Stimulated activated naive CD8-positive, alpha-beta T cell treated with anti-CD3 and anti-CD28 coated beads, Interleukin-15, Interleukin-2, amounts not matched to agents 100 ng/mL and 50 ng/mL, for 24 hours (primary cell): ENCODE results near the gene KCTD18.

Experiments used
- H3K27ac Mint-ChIP-seq: one replicate; pipeline ENCODE4 v1.8.0; 2021; ENCODE audit warnings: mild to moderate bottlenecking, mixed read lengths
- H3K27me3 Mint-ChIP-seq: one replicate; pipeline ENCODE4 v1.8.0; 2021; ENCODE audit warnings: mixed read lengths
- H3K36me3 Mint-ChIP-seq: one replicate; pipeline ENCODE4 v1.8.0; 2021; ENCODE audit warnings: low read depth, mixed read lengths
- H3K4me1 Mint-ChIP-seq: one replicate; pipeline ENCODE4 v1.8.0; 2021; ENCODE audit warnings: low read depth, mixed read lengths
- H3K4me3 Mint-ChIP-seq: one replicate; pipeline ENCODE4 v1.8.0; 2021; ENCODE audit warnings: mild to moderate bottlenecking, mixed read lengths
- H3K9me3 Mint-ChIP-seq: one replicate; pipeline ENCODE4 v1.8.0; 2021; ENCODE audit warnings: mixed read lengths

Gene KCTD18

DNA sequence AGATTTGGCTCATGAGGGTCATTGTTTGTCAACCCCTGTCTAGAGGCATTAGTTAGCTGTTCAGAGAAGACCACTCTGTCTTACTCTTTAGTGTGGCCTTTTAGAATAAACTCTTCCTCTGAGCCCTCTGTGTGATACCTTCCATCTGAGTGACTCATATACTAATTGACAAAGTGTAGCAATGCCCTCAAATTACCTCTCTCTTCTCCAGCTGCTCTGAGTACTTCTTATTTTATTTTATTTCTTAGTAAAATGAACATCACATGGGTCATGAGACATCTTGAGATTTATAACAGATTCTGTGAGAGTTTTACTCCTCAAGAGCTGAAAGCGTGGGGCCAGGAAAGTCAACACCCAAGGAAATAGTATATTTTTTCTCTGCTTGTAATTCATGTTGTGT, 67.4 kb downstream of the KCTD18 start:
- no peak overlapping the region for H3K4me3 Mint-ChIP-seq
- H3K36me3 Mint-ChIP-seq = peaks cover 4% of the 10 kb centered on the region
- H3K27ac Mint-ChIP-seq = no peak overlapping the region
- peaks cover 13% of the 10 kb centered on the region for H3K4me1 Mint-ChIP-seq
- no peaks in the 10 kb centered on the region for H3K27me3 Mint-ChIP-seq
- H3K9me3 Mint-ChIP-seq = no peaks in the 10 kb centered on the region

DNA sequence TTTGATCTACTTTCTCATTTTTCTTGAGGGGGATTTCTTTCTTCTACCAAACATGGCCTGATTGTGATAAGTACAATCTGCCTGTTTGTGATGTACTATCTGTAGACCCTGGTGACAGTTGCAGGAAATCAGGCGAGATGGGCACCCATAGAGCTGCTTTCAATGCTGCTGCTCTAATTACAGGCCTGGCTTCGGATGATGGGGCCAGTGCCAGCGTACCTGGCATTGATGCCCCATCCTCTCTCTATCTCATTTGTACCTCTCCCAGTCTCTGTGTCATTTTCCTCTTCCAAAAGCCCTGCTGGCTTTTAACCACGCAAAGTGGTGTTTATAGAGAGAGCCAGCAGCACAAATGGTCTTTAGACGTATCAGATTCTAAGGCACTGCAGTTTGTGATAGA, 69.9 kb downstream of the KCTD18 start:
- Mint-ChIP-seq H3K9me3 (peaks cover 6% of the 10 kb centered on the region), H3K27ac (no peak overlapping the region), H3K4me1 (no peaks in the 10 kb centered on the region), H3K27me3 (no peaks in the 10 kb centered on the region), H3K4me3 (no peak overlapping the region), H3K36me3 (peaks cover 8% of the 10 kb centered on the region)
